Measurements from ENCODE around the gene TEKTIP1.
A peak's percentile ranks its signal among the peaks of the same experiment; 100 is the strongest.
"Not testable (repeated sequence)": the region's sequence is repeated elsewhere in the genome, so short reads cannot be mapped to it uniquely, and the experiment has no call there.

The TEKTIP1 gene

DNA sequence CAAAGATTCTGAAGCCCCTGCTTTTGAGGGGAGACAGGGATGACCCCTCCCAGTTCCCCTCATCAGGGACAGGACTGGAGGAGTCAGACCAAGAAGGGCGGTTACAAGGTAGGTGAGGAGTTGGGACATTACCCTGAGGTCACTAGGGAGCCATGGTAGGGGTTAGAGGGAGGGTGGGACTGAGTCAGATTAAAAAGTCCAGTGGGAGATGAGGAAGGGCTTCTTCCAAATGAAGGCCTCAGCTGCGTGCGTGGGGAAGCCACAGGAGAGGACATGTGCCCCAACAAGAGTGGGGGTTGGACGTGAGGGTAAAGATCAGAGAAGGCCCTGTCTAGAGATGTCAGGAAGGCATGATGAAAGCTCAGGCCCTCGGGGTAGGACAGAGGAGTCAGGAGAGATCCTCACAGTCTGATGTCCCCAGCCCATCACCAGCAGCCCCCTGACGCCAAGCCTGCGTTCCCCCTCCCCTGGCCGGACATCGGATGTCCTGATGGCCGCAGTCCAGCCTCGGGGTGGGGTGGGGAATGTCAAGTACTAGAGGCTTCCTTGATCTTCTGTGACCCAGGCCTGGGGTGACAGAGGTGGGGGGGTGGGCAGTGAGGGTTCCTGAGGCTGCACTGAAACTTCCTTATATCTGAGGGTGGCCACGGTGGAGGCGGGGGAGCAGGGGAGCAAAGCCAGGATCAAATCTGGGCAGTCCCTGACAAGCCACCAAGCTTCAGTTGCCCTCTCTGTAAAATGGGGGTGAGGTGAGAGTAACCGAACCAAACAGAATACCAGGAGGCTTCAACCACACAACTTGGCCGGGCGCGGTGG lies 24.9 kb downstream of the TEKTIP1 start:
- DNase-seq, result no peak

DNA sequence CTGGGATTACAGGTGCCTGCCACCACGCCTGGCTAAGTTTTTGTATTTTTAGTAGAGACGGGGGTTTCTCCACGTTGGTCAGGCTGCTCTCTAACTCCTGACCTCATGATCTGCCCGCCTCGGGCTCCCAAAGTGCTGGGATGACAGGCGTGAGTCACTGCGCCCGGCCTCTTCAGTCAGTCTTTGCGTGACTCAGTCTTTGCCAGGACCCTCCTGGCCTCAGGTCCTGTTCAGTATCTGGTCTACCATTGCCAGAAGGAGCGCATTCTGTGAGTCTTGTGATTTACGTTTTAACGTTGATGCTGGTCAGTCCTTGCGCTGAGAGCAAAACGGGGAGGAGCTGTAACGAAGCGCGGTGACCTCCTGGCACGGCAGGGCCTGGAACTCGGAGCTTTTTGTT lies 26.2 kb downstream of the TEKTIP1 start:
- DNase-seq, result no peak

DNA sequence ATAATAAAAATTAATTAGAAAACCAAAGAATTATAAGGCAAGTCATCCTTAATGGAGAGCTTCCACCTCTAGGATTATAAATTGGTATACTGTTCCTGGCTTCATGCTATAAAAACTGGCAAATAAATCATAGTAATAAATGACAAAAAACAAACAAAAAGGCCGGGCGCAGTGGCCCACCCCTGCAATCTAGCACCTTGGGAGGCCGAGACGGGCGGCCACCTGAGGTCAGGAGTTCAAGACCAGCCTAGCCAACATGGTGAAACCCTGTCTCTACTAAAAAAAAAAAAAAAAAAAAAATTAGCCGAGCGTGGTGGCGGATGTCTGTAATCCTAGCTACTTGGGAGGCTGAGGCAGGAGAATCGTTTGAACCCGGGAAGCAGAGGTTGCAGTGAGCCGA lies 31.1 kb downstream of the TEKTIP1 start:
- DNase-seq, result not testable (repeated sequence)

DNA sequence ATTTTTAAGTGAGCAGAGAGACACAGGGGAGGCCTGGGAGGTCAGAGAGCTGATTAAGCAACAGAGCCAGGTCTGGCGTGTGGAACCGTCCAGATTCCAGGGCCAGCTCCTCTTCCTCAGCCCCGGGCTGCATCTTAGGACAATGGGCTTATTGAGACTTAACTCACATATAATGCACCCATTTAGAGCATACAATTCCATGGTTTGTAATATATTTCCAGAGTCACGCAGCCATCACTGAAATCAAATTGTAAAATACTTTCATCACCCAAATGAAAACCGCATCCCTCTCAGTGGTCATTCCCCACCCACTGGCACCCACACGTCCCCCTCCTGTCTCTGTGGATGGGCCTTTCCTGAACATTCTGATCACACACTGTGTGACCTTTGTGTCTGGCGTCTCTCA lies 31.6 kb downstream of the TEKTIP1 start:
- DNase-seq, result no peak

GRCh38 chr19:3572132-3572854 lies 33.3 kb downstream of the TEKTIP1 start:
- peak; percentile 98 to 100 for DNase-seq

GRCh38 chr19:3572855-3573161 lies 33.8 kb downstream of the TEKTIP1 start, which contains the start of gene HMG20B:
Gene HMG20B (plus strand): TSS chr19:3572944. CDS start chr19:3573310, 366 bp downstream.
- no peak for DNase-seq

- peak in 1 of 2 experiments; percentile 49 for DNase-seq
Measured at GRCh38 chr19:3573162-3573857, 34.3 kb downstream of the TEKTIP1 start.

GRCh38 chr19:3573858-3574637 lies 35.1 kb downstream of the TEKTIP1 start:
- DNase-seq, result peak; percentile 94 to 97

- no peak for DNase-seq
Measured at GRCh38 chr19:3575260-3575741, 36.3 kb downstream of the TEKTIP1 start.

GRCh38 chr19:3575949-3576673 lies 37.1 kb downstream of the TEKTIP1 start:
- DNase-seq, result no peak

DNA sequence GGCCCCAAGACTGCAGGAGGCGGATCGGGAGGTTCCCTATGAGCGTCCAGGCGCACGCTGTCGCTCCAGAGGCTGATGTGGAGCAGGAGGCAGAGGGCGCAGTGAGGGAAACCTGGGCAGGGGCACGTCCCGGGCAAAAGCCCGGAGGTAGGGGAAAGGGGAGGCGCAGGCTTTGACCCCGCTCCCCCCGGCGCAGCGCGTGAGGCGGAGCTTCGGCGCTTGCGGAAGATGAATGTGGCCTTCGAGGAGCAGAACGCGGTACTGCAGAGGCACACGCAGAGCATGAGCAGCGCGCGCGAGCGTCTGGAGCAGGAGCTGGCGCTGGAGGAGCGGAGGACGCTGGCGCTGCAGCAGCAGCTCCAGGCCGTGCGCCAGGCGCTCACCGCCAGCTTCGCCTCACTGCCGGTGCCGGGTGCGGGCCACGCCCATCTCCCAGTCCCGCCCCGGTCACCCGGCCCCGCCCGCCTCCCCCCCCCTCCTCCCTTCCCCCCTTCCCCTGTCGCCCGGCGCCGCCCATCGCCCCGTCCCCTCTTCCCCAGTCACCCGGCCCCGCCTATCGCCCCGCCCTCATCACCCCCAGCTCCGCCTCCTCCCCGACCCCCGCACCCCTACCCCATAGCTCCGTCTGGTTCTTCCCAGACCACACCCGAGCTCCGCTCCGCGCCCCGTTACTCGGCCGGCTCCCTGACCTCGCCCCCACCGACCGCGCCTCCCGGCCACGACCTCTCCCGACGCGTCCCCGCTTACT lies 37.9 kb downstream of the TEKTIP1 start:
- DNase-seq, result no peak

DNA sequence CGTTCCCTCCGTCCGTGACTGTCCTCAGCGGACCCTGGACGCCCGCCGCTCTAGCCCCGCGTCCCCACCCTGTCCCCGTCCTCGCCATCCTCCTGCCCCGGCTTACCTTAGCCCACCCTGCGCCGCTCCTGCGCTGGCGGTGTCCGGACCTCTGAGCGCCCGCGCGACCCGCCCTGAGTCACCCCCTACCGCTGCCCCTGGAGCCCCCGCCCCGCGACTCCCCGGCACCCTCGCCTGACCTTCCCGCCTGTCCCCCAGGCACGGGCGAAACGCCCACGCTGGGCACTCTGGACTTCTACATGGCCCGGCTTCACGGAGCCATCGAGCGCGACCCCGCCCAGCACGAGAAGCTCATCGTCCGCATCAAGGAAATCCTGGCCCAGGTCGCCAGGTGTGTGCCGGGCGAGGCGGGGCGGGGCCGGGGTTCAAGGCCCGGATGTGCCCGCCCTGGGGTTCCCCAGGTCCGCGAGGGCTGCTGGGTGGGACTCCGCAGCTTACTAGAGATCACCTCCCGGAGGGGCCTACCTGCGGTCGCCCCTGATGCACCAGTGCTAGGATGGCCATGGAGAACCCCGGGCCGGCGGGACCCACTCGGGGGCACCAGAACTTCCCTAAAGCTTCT lies 38.9 kb downstream of the TEKTIP1 start:
- no peak for DNase-seq

DNA sequence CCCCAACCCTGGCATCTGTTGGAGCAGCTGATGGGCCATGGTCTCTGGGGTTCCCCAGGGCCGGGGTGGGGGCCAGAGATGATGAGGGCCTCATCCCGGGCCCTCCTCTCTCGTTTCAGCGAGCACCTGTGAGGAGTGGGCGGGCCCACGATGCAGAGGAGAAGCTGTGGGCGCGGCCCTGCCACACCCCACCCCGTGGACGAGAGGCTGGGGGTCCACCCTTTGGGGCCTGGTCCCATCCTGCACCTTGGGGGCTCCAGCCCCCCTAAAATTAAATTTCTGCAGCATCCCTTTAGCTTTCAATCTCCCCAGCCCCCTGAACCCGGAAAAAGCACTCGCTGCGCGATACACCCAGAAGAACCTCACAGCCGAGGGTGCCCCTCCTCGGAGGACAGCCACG lies 39.4 kb downstream of the TEKTIP1 start:
- no peak for DNase-seq

GRCh38 chr19:3580156-3580934 lies 41.4 kb downstream of the TEKTIP1 start:
- DNase-seq, result no peak

DNA sequence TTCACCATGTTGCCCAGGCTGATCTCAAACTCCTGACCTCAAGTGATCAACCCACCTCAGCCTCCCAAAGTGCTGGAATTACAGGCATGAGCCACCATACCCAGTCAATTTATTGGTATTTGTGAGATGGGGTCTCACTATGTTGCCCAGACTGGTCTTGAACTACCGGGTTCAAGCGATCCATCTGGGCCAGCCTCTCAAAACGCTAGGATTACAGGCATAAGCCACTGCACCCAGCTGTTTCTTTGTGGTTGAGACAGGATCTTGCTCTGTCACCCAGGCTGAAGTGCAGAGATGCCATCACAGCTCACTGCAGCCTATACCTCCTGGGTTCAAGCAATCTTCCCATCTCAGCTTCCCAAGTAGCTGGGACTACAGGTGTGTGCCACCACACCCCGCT lies 42.8 kb downstream of the TEKTIP1 start:
- DNase-seq, result not testable (repeated sequence)

DNA sequence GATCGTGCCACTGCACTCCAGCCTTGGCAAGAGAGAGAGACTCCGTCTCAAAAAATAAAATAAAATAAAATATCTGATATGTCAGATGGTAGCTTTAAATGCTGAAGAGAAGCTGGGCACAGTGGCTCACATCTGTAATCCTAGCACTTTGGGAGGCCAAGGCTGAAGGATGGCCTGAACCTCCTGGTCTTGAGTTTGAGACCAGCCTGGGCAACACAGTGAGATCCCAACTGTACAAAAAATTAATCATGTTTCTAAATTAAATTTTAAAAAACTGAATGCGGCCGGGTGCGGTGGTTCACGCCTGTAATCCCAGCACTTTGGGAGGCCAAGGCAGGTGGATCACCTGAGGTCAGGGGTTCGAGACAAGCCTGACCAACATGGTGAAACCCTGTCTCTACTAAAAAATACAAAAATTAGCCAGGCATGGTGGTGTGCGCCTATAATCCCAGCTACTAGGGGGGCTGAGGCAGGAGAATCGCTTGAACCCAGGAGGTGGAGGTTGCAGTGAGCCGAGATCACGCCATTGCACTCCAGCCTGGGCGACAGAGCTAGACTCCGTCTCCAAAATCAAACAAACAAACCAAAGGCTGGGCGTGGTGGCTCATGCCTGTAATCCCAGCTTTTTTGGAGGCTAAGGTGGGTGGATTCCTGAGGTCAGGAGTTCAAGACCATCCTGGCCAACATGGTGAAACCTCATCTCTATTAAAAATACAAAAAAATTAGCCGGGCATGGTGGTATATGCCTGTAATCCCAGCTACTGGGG lies 45.2 kb downstream of the TEKTIP1 start:
- DNase-seq, result not testable (repeated sequence)

- no peak for DNase-seq
Measured at GRCh38 chr19:3585301-3586126, 46.5 kb downstream of the TEKTIP1 start, which contains the start of gene GIPC3. Gene GIPC3 (plus strand): TSS chr19:3585478. CDS start chr19:3585598, 120 bp downstream.

- no peak for DNase-seq
Measured at GRCh38 chr19:3586127-3586626, 47.2 kb downstream of the TEKTIP1 start.
